Measurements from ENCODE around the gene ITPKA. TPM values are rescaled to one million over a fixed set of nuclear protein-coding genes. Genes with fewer than 3 reads are reported as not detected.

ITPKA gene
- total RNA-seq, 1 donor from 2014 or later = 0.31 TPM

Small RNA genes lying within 50 kb of the gene (small RNA-seq; reads per million reads assigned to genes)
- not detected for gene RNU6-1169P

Other genes with a start within 250 kb of the ITPKA start
- 3.1 TPM for gene OIP5, start 161.3 kb upstream of the ITPKA start, total RNA-seq
- 20.7 TPM for gene NUSAP1, start 161.0 kb upstream of the ITPKA start, total RNA-seq
- 24.2 TPM for gene NDUFAF1, start 91.4 kb upstream of the ITPKA start, total RNA-seq
- gene RTF1, start 76.8 kb upstream of the ITPKA start, total RNA-seq = 59.0 TPM
- not detected for gene LTK, start 20.0 kb downstream of the ITPKA start, total RNA-seq
- 10.1 TPM for gene RPAP1, start 50.4 kb downstream of the ITPKA start, total RNA-seq
- gene TYRO3, start 65.3 kb downstream of the ITPKA start, total RNA-seq = 20.3 TPM
- gene MGA, start 166.5 kb downstream of the ITPKA start, total RNA-seq = 112 TPM

Measured in occipital lobe (tissue), 2 donors.